CD8-positive, alpha-beta memory T cell (primary cell): ENCODE data around the gene MYH10. TPM values are rescaled to one million over a fixed set of nuclear protein-coding genes. Genes with fewer than 3 reads are reported as not detected.
A peak's percentile ranks its signal among the peaks of the same experiment; 100 is the strongest.

Source experiments
- CTCF ChIA-PET: fragments of 350-600 bp; sonication (Branson Sonifier 250); formaldehyde crosslinking; loops from one replicate; lab custom pipeline; 2021; ENCODE audit warnings: antibody characterized with exemption; lab: Charles Lee
- POLR2A ChIA-PET: fragments of 350-600 bp; sonication (Branson Sonifier 250); formaldehyde crosslinking; loops from one replicate; lab custom pipeline; 2021; ENCODE audit warnings: antibody characterized with exemption; lab: Charles Lee
- DNase-seq, 5 donors: peaks; one replicate each; pipeline versions ENCODE4 v3.0.0 to v3.0.0-alpha.2; 2020 to 2022; ENCODE audit warnings: mixed read lengths in 1 of 5
- H3K27ac ChIP-seq: one replicate; pipeline ENCODE4 v1.7.0; 2013; ENCODE audit warnings: low read depth, mild to moderate bottlenecking, low read length, moderate library complexity
- H3K27me3 ChIP-seq: 2 replicates; pipeline ENCODE4 v1.7.0; 2013; ENCODE audit warnings: low read length, mild to moderate bottlenecking; ENCODE audit not compliant: insufficient read depth, poor library complexity, severe bottlenecking
- H3K36me3 ChIP-seq: 2 replicates; pipeline ENCODE4 v1.7.0; 2013; ENCODE audit warnings: mild to moderate bottlenecking, low read length, moderate library complexity; ENCODE audit not compliant: insufficient read depth
- H3K4me1 ChIP-seq: 2 replicates; pipeline ENCODE4 v1.7.0; 2013; ENCODE audit warnings: mild to moderate bottlenecking, low read length, moderate library complexity; ENCODE audit not compliant: insufficient read depth
- H3K4me3 ChIP-seq: 2 replicates; pipeline ENCODE4 v1.7.0; 2013; ENCODE audit warnings: mild to moderate bottlenecking, low read length
- H3K9me3 ChIP-seq: 2 replicates; pipeline ENCODE4 v1.7.0; 2013; ENCODE audit warnings: mild to moderate bottlenecking, low read length
- H3K27ac Mint-ChIP-seq, 8 donors: one replicate each; pipeline ENCODE4 v1.8.0; 2020 to 2021; ENCODE audit warnings: mixed read lengths in 8 of 8, mild to moderate bottlenecking in 6 of 8, inconsistent platforms in 3 of 8, moderate library complexity in 3 of 8
- H3K27me3 Mint-ChIP-seq, 2 donors: one replicate each; pipeline ENCODE4 v1.8.0; 2020 to 2021; ENCODE audit warnings: mixed read lengths in 2 of 2, mild to moderate bottlenecking in 1 of 2, moderate library complexity in 1 of 2
- H3K36me3 Mint-ChIP-seq, 3 donors: one replicate each; pipeline ENCODE4 v1.8.0; 2020 to 2021; ENCODE audit warnings: mixed read lengths in 3 of 3, inconsistent platforms in 1 of 3, mild to moderate bottlenecking in 1 of 3
- H3K4me1 Mint-ChIP-seq, 3 donors: one replicate each; pipeline ENCODE4 v1.8.0; 2020 to 2021; ENCODE audit warnings: mixed read lengths in 3 of 3, inconsistent platforms in 1 of 3, mild to moderate bottlenecking in 1 of 3
- H3K4me3 Mint-ChIP-seq, 7 donors: one replicate each; pipeline ENCODE4 v1.8.0; 2020 to 2021; ENCODE audit warnings: mixed read lengths in 7 of 7, mild to moderate bottlenecking in 6 of 7, moderate library complexity in 4 of 7, inconsistent platforms in 2 of 7
- H3K9me3 Mint-ChIP-seq, 5 donors: one replicate each; pipeline ENCODE4 v1.8.0; 2020 to 2022; ENCODE audit warnings: mixed read lengths in 5 of 5, mild to moderate bottlenecking in 3 of 5, moderate library complexity in 2 of 5, inconsistent platforms in 1 of 5
- polyA plus RNA-seq: library from polyadenylated mRNA; unstranded; fragments of 300-500 nt; fragmentation: Illumina TruSeq; gene quantifications from one replicate; pipeline ENCODE4 v1.2.3, GENCODE V29; 2021
- total RNA-seq, 2 experiments: library from RNA; stranded (reverse); gene quantifications; one replicate each; pipeline ENCODE4 v1.2.3, GENCODE V29; 2021

The MYH10 gene
- total and polyA plus RNA-seq, 3 experiments from 2014 or later: 2.4 to 7.5 (median 6.7) TPM

GRCh38 chr17:8466456-8466855 lies 164.1 kb downstream of the MYH10 start:
- no peaks in the 10 kb centered on the region for H3K9me3 ChIP-seq
- POLR2A ChIA-PET: no interaction called here
- Mint-ChIP-seq H3K4me3 (no peak overlapping the region), H3K4me1 (peaks cover 16 to 30% (median 26%) of the 10 kb centered on the region in 3 donors), H3K9me3 (no peaks in the 10 kb centered on the region), H3K27ac (no peak overlapping the region), H3K36me3 (peaks cover 0 to 92% (median 19%) of the 10 kb centered on the region in 3 donors), H3K27me3 (peaks cover 0 to 1% of the 10 kb centered on the region in 2 donors)
- DNase-seq: no peak
- no peak overlapping the region for H3K27ac ChIP-seq
- H3K4me1 ChIP-seq: no peaks in the 10 kb centered on the region
- peaks cover 53% of the 10 kb centered on the region for H3K36me3 ChIP-seq
- H3K27me3 ChIP-seq: no peaks in the 10 kb centered on the region
- no peak overlapping the region for H3K4me3 ChIP-seq
- CTCF ChIA-PET: no interaction called here

GRCh38 chr17:8465759-8466158 lies 164.8 kb downstream of the MYH10 start:
- CTCF ChIA-PET: no interaction called here

DNA sequence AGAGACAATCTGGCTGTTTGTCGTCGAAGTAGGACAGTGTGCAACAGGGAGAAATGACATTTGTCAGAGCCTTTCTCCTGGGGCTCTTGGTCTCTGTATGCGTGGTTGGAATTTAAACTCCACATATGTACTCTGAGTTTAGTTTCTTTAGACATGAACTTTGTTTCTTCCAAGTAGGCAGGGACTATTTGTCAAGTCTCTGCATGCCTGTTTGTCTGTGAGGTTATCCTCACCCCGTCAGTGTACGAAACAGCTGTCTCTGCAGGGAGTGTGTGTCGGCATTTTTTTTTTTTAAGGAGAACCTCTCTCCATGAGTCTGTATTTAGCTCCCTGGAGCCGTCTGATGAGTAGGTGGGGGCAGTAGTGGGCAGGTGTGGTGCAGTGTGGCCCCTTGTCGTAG lies 165.2 kb downstream of the MYH10 start:
- Histone ChIP-seq H3K36me3 (peaks cover 51% of the 10 kb centered on the region), H3K27me3 (no peaks in the 10 kb centered on the region), H3K4me3 (no peak overlapping the region), H3K4me1 (no peaks in the 10 kb centered on the region), H3K27ac (no peak overlapping the region), H3K9me3 (no peaks in the 10 kb centered on the region)
- CTCF ChIA-PET: no interaction called here
- Mint-ChIP-seq H3K27me3 (peaks cover 0 to 1% of the 10 kb centered on the region in 2 donors), H3K36me3 (peaks cover 0 to 92% (median 20%) of the 10 kb centered on the region in 3 donors), H3K4me3 (no peak overlapping the region), H3K4me1 (peaks cover 16 to 30% (median 26%) of the 10 kb centered on the region in 3 donors), H3K9me3 (no peaks in the 10 kb centered on the region), H3K27ac (peak overlapping the region in 4 of 8 donors; percentile 27 to 78 (median 42))
- POLR2A ChIA-PET: no interaction called here
- DNase-seq: no peak

More at GRCh38 chr17:8465759-8466158, 164.8 kb downstream of the MYH10 start:
- Histone ChIP-seq H3K27ac (no peak overlapping the region), H3K4me1 (no peaks in the 10 kb centered on the region), H3K27me3 (no peaks in the 10 kb centered on the region), H3K9me3 (no peaks in the 10 kb centered on the region), H3K36me3 (peaks cover 48% of the 10 kb centered on the region), H3K4me3 (no peak overlapping the region)
- no peak overlapping the region for H3K27ac Mint-ChIP-seq
- H3K36me3 Mint-ChIP-seq: peaks cover 0 to 92% (median 20%) of the 10 kb centered on the region in 3 donors
- H3K27me3 Mint-ChIP-seq: peaks cover 0 to 1% of the 10 kb centered on the region in 2 donors
- H3K4me3 Mint-ChIP-seq: no peak overlapping the region
- DNase-seq: no peak
- H3K9me3 Mint-ChIP-seq: no peaks in the 10 kb centered on the region
- H3K4me1 Mint-ChIP-seq: peaks cover 16 to 30% (median 26%) of the 10 kb centered on the region in 3 donors
- POLR2A ChIA-PET: no interaction called here

DNA sequence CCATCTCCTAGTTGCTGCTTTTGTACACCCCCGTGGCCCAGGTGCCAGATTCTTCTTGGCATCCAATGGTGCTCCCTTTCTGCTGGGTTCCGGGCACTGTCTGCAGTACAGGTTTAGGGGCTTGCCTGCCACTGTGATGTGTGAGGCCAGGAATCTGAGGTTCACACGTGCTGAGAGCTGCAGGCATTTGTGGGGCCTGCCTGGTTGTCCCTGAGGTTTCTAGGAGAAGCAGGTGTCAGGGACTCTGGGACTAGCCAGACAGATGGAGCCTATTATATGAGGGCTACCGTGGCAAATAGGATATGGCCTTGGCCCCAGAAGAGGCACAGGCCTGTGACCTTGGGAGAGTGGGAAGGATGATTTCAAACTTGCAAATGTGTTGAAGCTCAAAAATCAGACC lies 165.6 kb downstream of the MYH10 start:
- no peaks in the 10 kb centered on the region for H3K9me3 ChIP-seq
- H3K36me3 Mint-ChIP-seq: peaks cover 0 to 92% (median 23%) of the 10 kb centered on the region in 3 donors
- H3K4me3 Mint-ChIP-seq: no peak overlapping the region
- peaks cover 55% of the 10 kb centered on the region for H3K36me3 ChIP-seq
- ChIA-PET POLR2A (no interaction called here), CTCF (no interaction called here)
- no peaks in the 10 kb centered on the region for H3K9me3 Mint-ChIP-seq
- no peak for DNase-seq
- H3K27ac ChIP-seq: no peak overlapping the region
- H3K27me3 Mint-ChIP-seq: peaks cover 0 to 1% of the 10 kb centered on the region in 2 donors
- no peaks in the 10 kb centered on the region for H3K27me3 ChIP-seq
- no peak overlapping the region for H3K4me3 ChIP-seq
- H3K4me1 Mint-ChIP-seq: peaks cover 17 to 30% (median 26%) of the 10 kb centered on the region in 3 donors
- H3K27ac Mint-ChIP-seq: peak overlapping the region in 2 of 8 donors; percentile 61 to 78
- no peaks in the 10 kb centered on the region for H3K4me1 ChIP-seq

DNA sequence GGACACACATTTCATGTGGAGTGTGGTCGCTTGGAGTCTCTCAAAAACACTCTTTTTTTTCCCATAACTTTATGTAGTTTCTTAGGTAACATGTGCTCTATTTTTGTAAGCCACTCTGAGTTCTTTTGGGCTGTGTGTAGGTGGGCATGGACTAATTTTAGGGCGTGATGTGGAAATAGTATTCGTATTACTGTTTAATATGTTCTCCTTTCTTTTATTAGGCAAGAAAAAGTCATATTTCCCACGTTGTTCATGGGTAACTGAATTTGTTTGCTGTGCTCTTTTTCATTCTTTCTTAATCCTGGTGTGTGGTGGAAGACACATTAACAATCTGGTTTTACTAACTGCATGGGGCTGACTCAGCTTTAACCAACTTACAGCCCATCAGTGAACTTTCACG lies 167.4 kb downstream of the MYH10 start:
- H3K9me3 Mint-ChIP-seq: no peaks in the 10 kb centered on the region
- no peak overlapping the region for H3K4me3 ChIP-seq
- peaks cover 0 to 1% of the 10 kb centered on the region in 2 donors for H3K27me3 Mint-ChIP-seq
- H3K36me3 Mint-ChIP-seq: peaks cover 0 to 96% (median 24%) of the 10 kb centered on the region in 3 donors
- peaks cover 58% of the 10 kb centered on the region for H3K36me3 ChIP-seq
- CTCF ChIA-PET: no interaction called here
- H3K4me1 Mint-ChIP-seq: peaks cover 21 to 38% (median 36%) of the 10 kb centered on the region in 3 donors
- no peaks in the 10 kb centered on the region for H3K27me3 ChIP-seq
- DNase-seq: no peak
- H3K27ac ChIP-seq: no peak overlapping the region
- POLR2A ChIA-PET: no interaction called here
- H3K27ac Mint-ChIP-seq: peak overlapping the region in 6 of 8 donors; percentile 10 to 44 (median 26)
- no peak overlapping the region for H3K4me3 Mint-ChIP-seq
- no peaks in the 10 kb centered on the region for H3K4me1 ChIP-seq
- no peaks in the 10 kb centered on the region for H3K9me3 ChIP-seq

DNA sequence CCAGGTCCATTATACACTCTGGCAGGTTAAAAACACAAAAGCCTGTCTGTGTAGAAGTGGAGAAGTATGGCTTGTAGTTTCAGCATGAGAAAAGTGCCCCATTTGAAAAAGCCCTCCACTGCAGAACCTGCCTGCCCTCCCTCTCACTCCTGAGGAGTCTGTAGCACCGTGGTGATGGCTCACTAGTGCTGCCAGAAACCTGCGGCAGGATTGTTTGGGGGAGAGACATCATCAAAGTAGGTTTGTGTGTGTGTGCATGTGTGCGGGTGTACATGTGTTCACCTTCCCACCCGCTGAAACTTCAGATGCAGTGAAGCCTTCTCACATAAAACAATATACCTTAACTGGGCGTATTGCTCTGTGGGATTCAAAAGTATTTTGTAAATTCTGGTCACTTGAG lies 168.0 kb downstream of the MYH10 start:
- H3K4me1 ChIP-seq: no peaks in the 10 kb centered on the region
- H3K27ac ChIP-seq: no peak overlapping the region
- peak overlapping the region in 2 of 8 donors; percentile 10 to 27 for H3K27ac Mint-ChIP-seq
- DNase-seq: no peak
- ChIA-PET POLR2A (no interaction called here), CTCF (no interaction called here)
- H3K4me3 ChIP-seq: no peak overlapping the region
- H3K36me3 Mint-ChIP-seq: peaks cover under 1 to 95% (median 24%) of the 10 kb centered on the region in 3 donors
- no peak overlapping the region for H3K4me3 Mint-ChIP-seq
- peaks cover 60% of the 10 kb centered on the region for H3K36me3 ChIP-seq
- peaks cover 0 to under 1% of the 10 kb centered on the region in 2 donors for H3K27me3 Mint-ChIP-seq
- no peaks in the 10 kb centered on the region for H3K9me3 ChIP-seq
- peaks cover 24 to 41% (median 38%) of the 10 kb centered on the region in 3 donors for H3K4me1 Mint-ChIP-seq
- no peaks in the 10 kb centered on the region for H3K27me3 ChIP-seq
- no peaks in the 10 kb centered on the region for H3K9me3 Mint-ChIP-seq

GRCh38 chr17:8459831-8460230 lies 170.7 kb downstream of the MYH10 start:
- no peaks in the 10 kb centered on the region for H3K27me3 Mint-ChIP-seq
- no peaks in the 10 kb centered on the region for H3K27me3 ChIP-seq
- no peaks in the 10 kb centered on the region for H3K4me1 ChIP-seq
- no peak overlapping the region for H3K4me3 ChIP-seq
- peaks cover 60% of the 10 kb centered on the region for H3K36me3 ChIP-seq
- H3K9me3 Mint-ChIP-seq: no peaks in the 10 kb centered on the region
- no peak for DNase-seq
- ChIA-PET CTCF (interaction anchor here (1.3 kb wide), 1 partner anchor 286 kb away, joined by 3 read pairs; no protein-coding TSS in a partner anchor), POLR2A (interaction anchor here (0.5 kb wide), 1 partner anchor 78 kb away, joined by 3 read pairs; no protein-coding TSS in a partner anchor)
- H3K4me3 Mint-ChIP-seq: no peak overlapping the region
- no peak overlapping the region for H3K27ac ChIP-seq
- peaks cover 14 to 92% (median 41%) of the 10 kb centered on the region in 3 donors for H3K36me3 Mint-ChIP-seq
- H3K27ac Mint-ChIP-seq: no peak overlapping the region
- H3K4me1 Mint-ChIP-seq: peaks cover 30 to 54% (median 41%) of the 10 kb centered on the region in 3 donors
- H3K9me3 ChIP-seq: no peaks in the 10 kb centered on the region

DNA sequence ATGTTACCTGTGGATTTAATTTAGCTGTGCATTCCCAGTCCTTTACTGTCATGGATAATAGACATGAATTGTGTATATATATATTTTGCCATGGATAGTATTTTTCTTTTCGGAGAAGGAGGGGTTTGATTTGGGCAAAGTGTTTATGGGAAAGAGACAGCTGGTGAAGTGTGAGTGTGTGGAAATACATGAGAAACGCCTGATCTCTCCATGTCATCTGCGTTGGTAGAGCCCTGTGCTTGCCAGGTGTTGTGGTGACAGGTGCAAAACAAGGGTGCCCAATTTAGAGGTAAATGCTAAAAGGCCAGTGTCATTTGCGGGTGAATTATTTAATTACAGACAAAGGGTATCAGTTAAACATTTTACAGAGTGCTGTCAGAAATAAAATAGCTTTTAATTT lies 171.4 kb downstream of the MYH10 start:
- H3K36me3 Mint-ChIP-seq: peaks cover 14 to 90% (median 42%) of the 10 kb centered on the region in 3 donors

More for the DNA sequence above, 171.4 kb downstream of the MYH10 start:
- POLR2A ChIA-PET: no interaction called here
- H3K4me1 Mint-ChIP-seq: peaks cover 26 to 47% (median 37%) of the 10 kb centered on the region in 3 donors
- Histone ChIP-seq H3K27me3 (no peaks in the 10 kb centered on the region), H3K27ac (no peak overlapping the region), H3K4me3 (no peak overlapping the region), H3K36me3 (peaks cover 64% of the 10 kb centered on the region), H3K4me1 (no peaks in the 10 kb centered on the region), H3K9me3 (no peaks in the 10 kb centered on the region)
- peak overlapping the region in 2 of 8 donors; percentile 38 to 62 for H3K27ac Mint-ChIP-seq
- no peak overlapping the region for H3K4me3 Mint-ChIP-seq
- no peaks in the 10 kb centered on the region for H3K9me3 Mint-ChIP-seq
- no peaks in the 10 kb centered on the region for H3K27me3 Mint-ChIP-seq
- CTCF ChIA-PET: interaction anchor here (1.3 kb wide), 1 partner anchor 286 kb away, joined by 3 read pairs; no protein-coding TSS in a partner anchor
- no peak for DNase-seq
